ENCODE data around the gene NPC1. TPM values are rescaled to one million over a fixed set of nuclear protein-coding genes. Genes with fewer than 3 reads are reported as not detected.
"Not testable (repeated sequence)": the region's sequence is repeated elsewhere in the genome, so short reads cannot be mapped to it uniquely, and the experiment has no call there.

Gene NPC1
- polyA plus RNA-seq, 3 donors from 2014 or later = 25.1 to 83.2 (median 47.2) TPM

- Mint-ChIP-seq H3K4me1 (peaks cover 59 to 78% of the 10 kb centered on the region in 2 donors), H3K9me3 (no peaks in the 10 kb centered on the region), H3K27ac (peak overlapping the region; percentile 52 to 82 (median 78)), H3K4me3 (no peak overlapping the region), H3K27me3 (ENCODE audit: low read depth in 3 of 3) (peaks cover 2 to 10% (median 7%) of the 10 kb centered on the region in 3 donors), H3K36me3 (peaks cover 38 to 54% (median 39%) of the 10 kb centered on the region in 3 donors)
- no peak for DNase-seq
Measured at GRCh38 chr18:23565916-23566547, 20.3 kb downstream of the NPC1 start.

DNA sequence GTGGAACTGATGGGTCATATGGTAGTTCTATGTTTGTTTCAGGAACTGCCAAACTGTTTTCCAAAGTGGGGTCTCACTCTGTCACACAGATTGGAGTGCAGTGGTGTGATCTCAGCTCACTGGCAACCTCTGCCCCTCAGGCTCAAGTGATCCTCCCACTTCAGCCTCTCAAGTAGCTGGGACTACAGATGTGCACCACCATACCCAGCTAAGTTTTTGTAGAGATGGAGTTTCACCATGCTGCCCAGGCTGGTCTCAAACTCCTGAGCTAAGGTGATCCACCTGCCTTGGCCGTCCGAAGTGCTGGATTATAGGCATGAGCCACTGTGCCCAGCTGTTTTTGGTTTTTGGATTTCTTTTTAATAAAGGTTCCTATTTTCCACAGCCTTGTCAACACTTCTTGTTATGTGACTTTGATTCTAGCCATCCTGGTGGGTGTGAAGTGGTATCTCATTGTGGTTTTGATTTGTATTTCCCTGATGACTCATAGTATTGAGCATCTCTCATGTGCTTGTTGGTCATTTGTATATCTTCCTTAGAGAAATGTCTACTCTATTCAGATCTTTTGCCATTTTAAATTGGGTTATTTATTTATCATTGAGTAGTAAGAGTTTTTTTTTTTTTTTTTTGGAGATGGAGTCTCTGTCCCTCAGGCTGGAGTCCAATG lies 22.8 kb downstream of the NPC1 start:
- Mint-ChIP-seq H3K36me3 (peaks cover 38 to 58% (median 39%) of the 10 kb centered on the region in 3 donors), H3K27ac (peak overlapping the region; percentile 58 to 80 (median 74)), H3K27me3 (ENCODE audit: low read depth in 3 of 3) (peaks cover 2 to 4% (median 2%) of the 10 kb centered on the region in 3 donors), H3K4me3 (peak overlapping the region; percentile 1 to 49 (median 42)), H3K9me3 (no peaks in the 10 kb centered on the region), H3K4me1 (peaks cover 35 to 53% of the 10 kb centered on the region in 2 donors)
- DNase-seq = peak; percentile 62 to 74 (median 68)

DNA sequence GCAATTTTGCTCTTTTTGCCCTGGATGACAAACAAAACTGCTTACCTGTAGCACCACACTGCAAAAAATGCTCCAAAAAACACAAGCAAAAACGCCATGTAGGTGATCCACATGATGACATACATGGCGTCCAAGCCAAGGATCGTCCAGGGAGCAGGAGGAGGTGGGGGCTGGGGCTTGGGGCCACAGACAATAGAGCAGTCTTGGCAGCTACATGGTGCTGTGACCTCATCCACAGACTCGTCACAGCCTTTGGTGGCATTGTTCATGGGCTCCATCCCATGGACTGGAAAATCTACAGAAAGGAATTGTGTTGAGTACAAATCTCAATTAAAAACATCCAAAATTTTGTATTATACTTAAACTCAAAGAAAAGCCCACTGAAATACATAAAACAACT lies 26.1 kb downstream of the NPC1 start:
- Mint-ChIP-seq H3K27me3 (ENCODE audit: low read depth in 3 of 3) (peaks cover 2% of the 10 kb centered on the region in 3 donors), H3K9me3 (no peaks in the 10 kb centered on the region), H3K4me3 (no peak overlapping the region), H3K27ac (peak overlapping the region in 1 of 6 donors; percentile 51), H3K36me3 (peaks cover 34 to 62% (median 39%) of the 10 kb centered on the region in 3 donors), H3K4me1 (peaks cover 29 to 42% of the 10 kb centered on the region in 2 donors)
- DNase-seq = no peak

DNA sequence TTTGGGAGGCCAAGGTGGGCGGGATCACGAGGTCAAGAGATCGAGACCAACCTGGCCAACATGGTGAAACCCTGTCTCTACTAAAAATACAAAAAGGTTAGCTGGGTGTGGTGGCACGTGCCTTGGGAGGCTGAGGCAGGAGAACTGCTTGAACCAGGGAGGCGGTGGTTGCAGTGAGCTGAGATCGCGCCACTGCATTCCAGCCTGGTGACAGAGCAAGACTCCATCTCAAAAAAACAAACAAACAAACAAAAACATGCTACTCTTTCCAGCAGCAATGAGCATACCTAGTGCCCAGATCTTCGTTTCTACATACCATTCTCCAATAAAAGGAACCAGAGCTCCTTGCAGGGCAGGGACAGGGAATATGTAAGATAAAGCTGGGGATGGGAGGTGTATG lies 28.8 kb downstream of the NPC1 start:
- not testable (repeated sequence) for DNase-seq; H3K4me3 Mint-ChIP-seq; H3K27me3 Mint-ChIP-seq (ENCODE audit: low read depth in 3 of 3); H3K9me3 Mint-ChIP-seq
- H3K4me1 Mint-ChIP-seq = peaks cover 14 to 42% of the 10 kb centered on the region in 2 donors
- peaks cover 40 to 75% (median 50%) of the 10 kb centered on the region in 3 donors for H3K36me3 Mint-ChIP-seq
- H3K27ac Mint-ChIP-seq = peak overlapping the region in 4 of 6 donors; percentile 3 to 78 (median 64)

GRCh38 chr18:23556145-23556780 lies 30.0 kb downstream of the NPC1 start:
- Mint-ChIP-seq H3K9me3 (no peaks in the 10 kb centered on the region), H3K27ac (peak overlapping the region in 4 of 6 donors; percentile 43 to 66 (median 48)), H3K36me3 (peaks cover 43 to 81% (median 59%) of the 10 kb centered on the region in 3 donors)

DNA sequence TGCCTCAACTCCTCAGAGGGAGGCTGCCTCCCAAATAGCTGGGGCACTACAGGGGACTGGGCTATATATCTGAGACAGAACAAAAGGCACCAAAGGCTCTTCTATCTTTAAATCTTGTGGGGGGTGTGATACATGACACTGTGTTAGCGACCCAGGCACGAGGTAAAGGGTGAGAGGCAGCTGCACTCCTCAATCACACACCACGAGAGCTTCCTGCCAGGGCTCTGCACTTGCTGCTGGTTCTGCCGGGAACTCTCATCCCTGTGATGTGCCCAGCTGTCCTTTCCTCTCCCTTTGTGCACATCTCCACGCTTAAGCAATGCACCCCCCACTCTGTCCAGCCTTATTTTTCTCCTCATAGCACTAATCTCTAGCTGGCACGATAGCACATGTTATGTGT lies 32.4 kb downstream of the NPC1 start:
- Mint-ChIP-seq H3K9me3 (no peaks in the 10 kb centered on the region), H3K36me3 (peaks cover 34 to 75% (median 50%) of the 10 kb centered on the region in 3 donors), H3K27me3 (ENCODE audit: low read depth in 3 of 3) (peaks cover 0 to 2% (median 0%) of the 10 kb centered on the region in 3 donors), H3K27ac (peak overlapping the region; percentile 27 to 64 (median 46)), H3K4me1 (peaks cover 20 to 52% of the 10 kb centered on the region in 2 donors), H3K4me3 (no peak overlapping the region)
- DNase-seq = no peak

More at GRCh38 chr18:23556145-23556780, 30.0 kb downstream of the NPC1 start:
- no peak overlapping the region for H3K4me3 Mint-ChIP-seq
- peaks cover 0 to 2% (median 0%) of the 10 kb centered on the region in 3 donors for H3K27me3 Mint-ChIP-seq (ENCODE audit: low read depth in 3 of 3)
- peaks cover 20 to 46% of the 10 kb centered on the region in 2 donors for H3K4me1 Mint-ChIP-seq
- no peak for DNase-seq

- Mint-ChIP-seq H3K27me3 (ENCODE audit: low read depth in 3 of 3) (no peaks in the 10 kb centered on the region), H3K4me1 (peaks cover 19 to 60% of the 10 kb centered on the region in 2 donors), H3K27ac (peak overlapping the region in 5 of 6 donors; percentile 30 to 81 (median 54)), H3K9me3 (no peaks in the 10 kb centered on the region), H3K4me3 (no peak overlapping the region), H3K36me3 (peaks cover 26 to 67% (median 49%) of the 10 kb centered on the region in 3 donors)
- DNase-seq = no peak
Measured at GRCh38 chr18:23552505-23552904, 33.8 kb downstream of the NPC1 start.

DNA sequence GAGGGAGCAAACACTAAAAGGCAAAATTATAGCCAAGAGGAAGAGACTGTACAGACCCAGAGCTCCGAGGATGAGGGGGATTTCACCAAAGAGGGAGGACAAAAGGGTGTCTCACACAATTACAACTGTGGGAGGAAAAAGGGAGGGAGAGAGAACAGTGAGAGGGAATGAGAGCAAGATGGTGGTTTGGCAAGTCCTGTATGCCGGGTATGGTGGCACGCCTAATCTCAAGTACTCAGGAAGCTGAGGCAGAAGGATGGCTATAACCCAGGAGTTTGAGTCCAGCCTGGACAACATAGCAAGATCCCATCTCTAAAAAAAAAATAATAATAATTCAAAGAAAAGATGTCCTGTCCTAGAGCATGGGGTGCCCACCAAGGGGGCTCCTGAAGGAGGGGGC lies 34.3 kb downstream of the NPC1 start:
- Mint-ChIP-seq H3K36me3 (peaks cover 26 to 63% (median 47%) of the 10 kb centered on the region in 3 donors), H3K27me3 (ENCODE audit: low read depth in 3 of 3) (no peaks in the 10 kb centered on the region), H3K4me3 (no peak overlapping the region), H3K9me3 (no peaks in the 10 kb centered on the region), H3K4me1 (peaks cover 19 to 63% of the 10 kb centered on the region in 2 donors), H3K27ac (peak overlapping the region in 5 of 6 donors; percentile 42 to 91 (median 78))
- DNase-seq = no peak

GRCh38 chr18:23550898-23551297 lies 35.4 kb downstream of the NPC1 start:
- peak overlapping the region in 2 of 6 donors; percentile 53 to 55 for H3K27ac Mint-ChIP-seq

GRCh38 chr18:23548719-23549118 lies 37.6 kb downstream of the NPC1 start:
- peaks cover 21 to 53% of the 10 kb centered on the region in 2 donors for H3K4me1 Mint-ChIP-seq
- no peak overlapping the region for H3K4me3 Mint-ChIP-seq
- H3K27me3 Mint-ChIP-seq (ENCODE audit: low read depth in 3 of 3) = peaks cover 0 to 5% (median 2%) of the 10 kb centered on the region in 3 donors
- no peak for DNase-seq
- peaks cover 17 to 60% (median 45%) of the 10 kb centered on the region in 3 donors for H3K36me3 Mint-ChIP-seq
- no peaks in the 10 kb centered on the region for H3K9me3 Mint-ChIP-seq
- peak overlapping the region in 4 of 6 donors; percentile 18 to 58 (median 38) for H3K27ac Mint-ChIP-seq

More at GRCh38 chr18:23550898-23551297, 35.4 kb downstream of the NPC1 start:
- peaks cover 0 to 2% (median 2%) of the 10 kb centered on the region in 3 donors for H3K27me3 Mint-ChIP-seq (ENCODE audit: low read depth in 3 of 3)
- H3K9me3 Mint-ChIP-seq = no peaks in the 10 kb centered on the region
- H3K4me1 Mint-ChIP-seq = peaks cover 26 to 70% of the 10 kb centered on the region in 2 donors
- H3K36me3 Mint-ChIP-seq = peaks cover 29 to 63% (median 48%) of the 10 kb centered on the region in 3 donors
- no peak for DNase-seq
- no peak overlapping the region for H3K4me3 Mint-ChIP-seq

- no peak overlapping the region for H3K4me3 Mint-ChIP-seq
Measured at GRCh38 chr18:23548275-23548674, 38.0 kb downstream of the NPC1 start.

DNA sequence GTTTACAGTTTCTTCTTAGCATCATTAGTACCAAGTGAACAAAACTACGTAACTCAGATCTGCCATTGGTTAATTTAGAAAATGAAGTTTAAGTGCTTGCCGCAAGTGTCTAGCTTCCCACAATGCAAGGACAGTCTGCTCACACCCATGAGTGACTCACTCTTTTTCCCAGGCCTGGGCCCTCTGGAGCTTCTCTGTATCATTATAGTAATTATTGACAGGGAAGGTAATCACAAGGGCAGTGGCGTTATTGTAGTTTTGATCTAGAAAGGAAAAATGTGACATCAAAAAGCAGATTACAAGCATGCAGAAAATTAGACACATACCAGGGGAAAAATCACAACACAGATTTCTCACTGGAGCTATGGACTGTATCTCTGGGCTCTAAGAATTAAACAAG lies 38.5 kb downstream of the NPC1 start:
- H3K27ac Mint-ChIP-seq = peak overlapping the region in 4 of 6 donors; percentile 32 to 82 (median 48)
- H3K4me3 Mint-ChIP-seq = no peak overlapping the region
- H3K36me3 Mint-ChIP-seq = peaks cover 21 to 59% (median 46%) of the 10 kb centered on the region in 3 donors
- DNase-seq = no peak
- H3K4me1 Mint-ChIP-seq = peaks cover 21 to 47% of the 10 kb centered on the region in 2 donors
- H3K27me3 Mint-ChIP-seq (ENCODE audit: low read depth in 3 of 3) = peaks cover 0 to 7% (median 2%) of the 10 kb centered on the region in 3 donors
- H3K9me3 Mint-ChIP-seq = no peaks in the 10 kb centered on the region

More at GRCh38 chr18:23548275-23548674, 38.0 kb downstream of the NPC1 start:
- Mint-ChIP-seq H3K27ac (peak overlapping the region in 5 of 6 donors; percentile 18 to 82 (median 34)), H3K9me3 (no peaks in the 10 kb centered on the region), H3K4me1 (peaks cover 21 to 51% of the 10 kb centered on the region in 2 donors), H3K36me3 (peaks cover 21 to 61% (median 48%) of the 10 kb centered on the region in 3 donors), H3K27me3 (ENCODE audit: low read depth in 3 of 3) (peaks cover 0 to 7% (median 2%) of the 10 kb centered on the region in 3 donors)
- DNase-seq = no peak

GRCh38 chr18:23547306-23547705 lies 39.0 kb downstream of the NPC1 start:
- Mint-ChIP-seq H3K36me3 (peaks cover 22 to 58% (median 46%) of the 10 kb centered on the region in 3 donors), H3K27me3 (ENCODE audit: low read depth in 3 of 3) (peaks cover 0 to 7% (median 2%) of the 10 kb centered on the region in 3 donors), H3K27ac (peak overlapping the region in 4 of 6 donors; percentile 24 to 82 (median 46)), H3K9me3 (no peaks in the 10 kb centered on the region), H3K4me3 (no peak overlapping the region), H3K4me1 (peaks cover 23 to 42% of the 10 kb centered on the region in 2 donors)
- no peak for DNase-seq
